PC-9 (cell line): ENCODE results near the gene CTDNEP1. TPM values are rescaled to one million over a fixed set of nuclear protein-coding genes. Genes with fewer than 3 reads are reported as not detected.

Experiments
- BruUV-seq: library from RNA; stranded (reverse); fragments of 400-500 nt; replicated peaks from 2 replicates; lab custom pipeline; 2021; lab: Mats Ljungman, UMichigan
- CTCF ChIA-PET: fragments of 300-600 bp; sonication (Branson Sonifier 250); formaldehyde crosslinking; loops from one replicate; lab custom pipeline; 2022; ENCODE audit warnings: antibody characterized with exemption; lab: Charles Lee
- POLR2A ChIA-PET: fragments of 300-600 bp; sonication (Branson Sonifier 250); formaldehyde crosslinking; loops from one replicate; lab custom pipeline; 2022; ENCODE audit warnings: antibody characterized with exemption; ENCODE audit not compliant: unreplicated experiment; lab: Charles Lee
- DNase-seq, 2 experiments: peaks; one replicate each; pipeline versions ENCODE4 v3.0.0 to v3.0.0-alpha.2; 2015 to 2022; ENCODE audit warnings: mixed read lengths in 1 of 2
- H2AFZ ChIP-seq: fragments of 200-600 bp; sonication (generic); 2 replicates; pipeline ENCODE4 v1.8.1; 2017; ENCODE audit warnings: antibody characterized with exemption
- H3F3A ChIP-seq: fragments of 200-600 bp; sonication (generic); 2 replicates; pipeline ENCODE4 v1.8.1; 2017; ENCODE audit warnings: antibody characterized with exemption, mild to moderate bottlenecking, low read depth; ENCODE audit not compliant: insufficient read depth
- H3K27ac ChIP-seq: fragments of 200-600 bp; sonication (generic); 2 replicates; pipeline ENCODE4 v1.6.1; 2016; ENCODE audit warnings: mixed run types
- H3K27me3 ChIP-seq: fragments of 200-600 bp; sonication (generic); 2 replicates; pipeline ENCODE4 v1.6.1; 2016; ENCODE audit warnings: low read depth, mixed run types; ENCODE audit not compliant: insufficient read depth
- H3K36me3 ChIP-seq: fragments of 200-600 bp; sonication (generic); 2 replicates; pipeline ENCODE4 v1.6.1; 2016; ENCODE audit warnings: low read depth, mixed run types
- H3K4me1 ChIP-seq: fragments of 200-600 bp; sonication (generic); replicated peaks from 2 replicates; pipeline ENCODE4 v1.6.1; 2016; ENCODE audit warnings: mixed run types; ENCODE audit not compliant: insufficient read depth
- H3K4me2 ChIP-seq: fragments of 200-600 bp; sonication (generic); 2 replicates; pipeline ENCODE4 v1.6.1; 2017; ENCODE audit warnings: mixed run types
- H3K4me3 ChIP-seq: fragments of 200-600 bp; sonication (generic); 2 replicates; pipeline ENCODE4 v1.6.1; 2016; ENCODE audit warnings: mixed run types
- H3K79me2 ChIP-seq: fragments of 200-600 bp; sonication (generic); 2 replicates; pipeline ENCODE4 v1.6.1; 2017; ENCODE audit warnings: low read depth, mixed run types
- H3K9me2 ChIP-seq: fragments of 200-600 bp; sonication (generic); 2 replicates; pipeline ENCODE4 v1.8.1; 2017; ENCODE audit warnings: mild to moderate bottlenecking; ENCODE audit not compliant: insufficient read depth
- H3K9me3 ChIP-seq: fragments of 200-600 bp; sonication (generic); 2 replicates; pipeline ENCODE4 v1.8.1; 2016; ENCODE audit warnings: low read depth; ENCODE audit not compliant: insufficient read depth
- H4K20me1 ChIP-seq: fragments of 200-600 bp; sonication (generic); 2 replicates; pipeline ENCODE4 v1.8.1; 2017; ENCODE audit not compliant: insufficient read depth
- CTCF ChIP-seq: fragments of 200-600 bp; sonication (generic); conservative IDR thresholded peaks from 2 replicates; pipeline ENCODE4 v1.6.1; 2017; ENCODE audit warnings: mixed run types, antibody characterized with exemption, mild to moderate bottlenecking, moderate library complexity
- EZH2 ChIP-seq: fragments of 200-600 bp; sonication (generic); IDR thresholded peaks from 2 replicates; pipeline ENCODE4 v1.8.0; 2017; ENCODE audit warnings: antibody characterized with exemption, low read depth
- intact Hi-C: fragments of 100-400 bp; cut with micrococcal nuclease; formaldehyde crosslinking; loops from one replicate; pipeline ENCODE4 v1.10.0; 2022; ENCODE audit not compliant: unreplicated experiment
- total RNA-seq: library from RNA; stranded (reverse); gene quantifications from 2 replicates; pipeline ENCODE4 v1.2.3, GENCODE V29; 2021

CTDNEP1 gene
- total RNA-seq, 1 experiment from 2014 or later, result 203 TPM

- Histone ChIP-seq H3K27me3 (no peaks in the 10 kb centered on the region), H3K4me1 (peaks cover 28% of the 10 kb centered on the region), H3K9me2 (no peaks in the 10 kb centered on the region), H3F3A (peaks cover 47% of the 10 kb centered on the region), H3K36me3 (peaks cover 13% of the 10 kb centered on the region), H3K4me2 (peak within 1 kb of the TSS; percentile 90), H2AFZ (peak within 1 kb of the TSS; percentile 75), H4K20me1 (peaks cover 5% of the 10 kb centered on the region; the same call in 1 of the 2 replicates), H3K27ac (peak within 1 kb of the TSS; percentile 89), H3K79me2 (peaks cover 73% of the 10 kb centered on the region), H3K9me3 (no peaks in the 10 kb centered on the region), H3K4me3 (peak within 1 kb of the TSS; percentile 72)
- TF ChIP-seq CTCF (peak; percentile 31; the same call in 1 of the 2 replicates), EZH2 (no peak)
- DNase-seq, result peak; percentile 89 to 95
- BruUV-seq, result TSS peak; percentile 53
- CTCF ChIA-PET, result no interaction called here
- POLR2A ChIA-PET, result no interaction called here
- intact Hi-C loops, result loop anchor here (1.0 to 2.0 kb wide), 2 partner anchors 10 to 14 kb away; partner anchors contain the start of genes CLDN7 and PHF23
Observed at GRCh38 chr17:7252176-7253043, 876 bp upstream of the CTDNEP1 start, which contains the start of gene ELP5. Gene ELP5, plus strand, starts transcription at chr17:7252215. Its CDS starts 336 bp downstream, at chr17:7252551.

- Histone ChIP-seq H3K4me2 (peak overlapping the region; percentile 90), H3F3A (peaks cover 45% of the 10 kb centered on the region), H3K36me3 (peaks cover 19% of the 10 kb centered on the region), H3K27ac (peak overlapping the region; percentile 89), H3K4me3 (peak overlapping the region; percentile 72), H3K79me2 (peaks cover 73% of the 10 kb centered on the region), H3K9me2 (no peaks in the 10 kb centered on the region), H2AFZ (peak overlapping the region; percentile 21; the same call in 1 of the 2 replicates), H3K4me1 (peaks cover 28% of the 10 kb centered on the region), H3K27me3 (no peaks in the 10 kb centered on the region), H4K20me1 (peaks cover 6% of the 10 kb centered on the region; the same call in 1 of the 2 replicates), H3K9me3 (no peaks in the 10 kb centered on the region)
- TF ChIP-seq EZH2, result no peak
- no peak for TF ChIP-seq CTCF
- no peak for DNase-seq
- CTCF ChIA-PET, result interaction anchor here (0.5 to 0.6 kb wide), 2 partner anchors 12 to 434 kb away, joined by 3 read pairs; no protein-coding TSS in a partner anchor
- POLR2A ChIA-PET, result interaction anchor here (0.5 to 0.6 kb wide), 4 partner anchors 12 to 338 kb away, joined by 4 to 10 read pairs (median 4); partner anchors contain the start of genes PHF23 and TMEM256
- no TSS peak for BruUV-seq
- intact Hi-C loops, result no loop called here
Observed at GRCh38 chr17:7250695-7251627, 573 bp downstream of the CTDNEP1 start.

- Histone ChIP-seq H3K4me3 (peak overlapping the region; percentile 72), H3K27me3 (no peaks in the 10 kb centered on the region), H3K79me2 (peaks cover 70% of the 10 kb centered on the region), H3K9me3 (no peaks in the 10 kb centered on the region), H4K20me1 (peaks cover 6% of the 10 kb centered on the region; the same call in 1 of the 2 replicates), H2AFZ (no peak overlapping the region), H3K4me1 (peaks cover 28% of the 10 kb centered on the region), H3K4me2 (peak overlapping the region; percentile 90), H3K9me2 (no peaks in the 10 kb centered on the region), H3K27ac (no peak overlapping the region), H3K36me3 (peaks cover 19% of the 10 kb centered on the region), H3F3A (peaks cover 42% of the 10 kb centered on the region)
- ChIA-PET POLR2A (interaction anchor here (0.6 kb wide), 1 partner anchor 438 kb away, joined by 4 read pairs; no protein-coding TSS in a partner anchor), CTCF (no interaction called here)
- no peak for TF ChIP-seq EZH2
- TF ChIP-seq CTCF, result no peak
- intact Hi-C loops, result no loop called here
- DNase-seq, result no peak
- no TSS peak for BruUV-seq
Observed at GRCh38 chr17:7249830-7250229, 1.7 kb downstream of the CTDNEP1 start.
